DOHH2 (cell line): ENCODE results near the gene UNC50.

Source experiments
- H3F3A ChIP-seq: fragments of 200-600 bp; sonication (generic), shearing (Covaris generic); 2 replicates; pipeline ENCODE4 v1.6.0; 2016; ENCODE audit warnings: antibody characterized with exemption, mild to moderate bottlenecking; ENCODE audit not compliant: control insufficient read depth, insufficient read depth
- H3K27ac ChIP-seq: fragments of 200-600 bp; sonication (generic); 2 replicates; pipeline ENCODE4 v1.5.1; 2014; ENCODE audit warnings: low read depth, mild to moderate bottlenecking, low read length, moderate library complexity
- H3K27me3 ChIP-seq: fragments of 200-600 bp; sonication (generic); 2 replicates; pipeline ENCODE4 v1.6.1; 2014; ENCODE audit warnings: mild to moderate bottlenecking, low read length, mixed read lengths; ENCODE audit not compliant: control insufficient read depth
- H3K36me3 ChIP-seq: fragments of 200-600 bp; sonication (generic); 2 replicates; pipeline ENCODE4 v1.6.1; 2014; ENCODE audit warnings: mild to moderate bottlenecking, low read length, moderate library complexity, mixed read lengths; ENCODE audit not compliant: control insufficient read depth
- H3K4me1 ChIP-seq: fragments of 200-600 bp; sonication (generic); 2 replicates; pipeline ENCODE4 v1.6.1; 2014; ENCODE audit warnings: mild to moderate bottlenecking, low read length, mixed read lengths; ENCODE audit not compliant: control insufficient read depth
- H3K4me2 ChIP-seq: fragments of 200-600 bp; sonication (generic); 2 replicates; pipeline ENCODE4 v1.6.0; 2014; ENCODE audit warnings: mild to moderate bottlenecking, low read length, moderate library complexity
- H3K4me3 ChIP-seq: fragments of 200-600 bp; sonication (generic); 2 replicates; pipeline ENCODE4 v1.5.1; 2014; ENCODE audit warnings: mild to moderate bottlenecking, low read length, mixed read lengths
- H3K79me2 ChIP-seq: fragments of 200-600 bp; sonication (generic); 2 replicates; pipeline ENCODE4 v1.6.1; 2014; ENCODE audit warnings: mild to moderate bottlenecking, low read length, mixed read lengths; ENCODE audit not compliant: control insufficient read depth
- H3K9me2 ChIP-seq: fragments of 200-600 bp; sonication (generic); replicated peaks from 2 replicates; pipeline ENCODE4 v1.6.1; 2014; ENCODE audit warnings: mild to moderate bottlenecking, low read length, mixed read lengths; ENCODE audit not compliant: control insufficient read depth
- H3K9me3 ChIP-seq: fragments of 200-600 bp; sonication (generic); 2 replicates; pipeline ENCODE4 v1.6.1; 2014; ENCODE audit warnings: antibody characterized with exemption, low read length, mixed read lengths; ENCODE audit not compliant: control insufficient read depth, insufficient read depth
- H4K20me1 ChIP-seq: fragments of 200-600 bp; sonication (generic); 2 replicates; pipeline ENCODE4 v1.6.0; 2014; ENCODE audit warnings: low read depth, mild to moderate bottlenecking, antibody characterized with exemption, low read length, moderate library complexity; ENCODE audit not compliant: control insufficient read depth, insufficient read depth
- CTCF ChIP-seq: fragments of 200-600 bp; sonication (generic); IDR thresholded peaks from one replicate; pipeline ENCODE4 v1.5.1; 2014; ENCODE audit warnings: antibody characterized with exemption, mild to moderate bottlenecking, low read depth, low read length; ENCODE audit not compliant: poor library complexity, severe bottlenecking
- EZH2phosphoT487 ChIP-seq: fragments of 200-600 bp; sonication (generic); IDR thresholded peaks from 2 replicates; pipeline ENCODE4 v1.6.1; 2017; ENCODE audit warnings: borderline replicate concordance, mild to moderate bottlenecking, antibody characterized with exemption, low read length, moderate library complexity, mixed read lengths

The UNC50 gene

GRCh38 chr2:98649992-98650375 lies 41.6 kb downstream of the UNC50 start:
- TF ChIP-seq CTCF, result no peak
- TF ChIP-seq EZH2phosphoT487, result no peak
- Histone ChIP-seq H3K4me2 (no peak overlapping the region), H3F3A (no peaks in the 10 kb centered on the region), H3K4me1 (peaks cover 11% of the 10 kb centered on the region), H3K79me2 (no peaks in the 10 kb centered on the region), H3K4me3 (no peak overlapping the region), H3K27me3 (no peaks in the 10 kb centered on the region), H3K9me3 (no peaks in the 10 kb centered on the region), H3K27ac (no peak overlapping the region), H3K9me2 (no peaks in the 10 kb centered on the region), H4K20me1 (no peaks in the 10 kb centered on the region), H3K36me3 (no peaks in the 10 kb centered on the region)

- Histone ChIP-seq H4K20me1 (no peaks in the 10 kb centered on the region), H3K9me3 (no peaks in the 10 kb centered on the region), H3K4me1 (peaks cover 13% of the 10 kb centered on the region), H3K27ac (no peak overlapping the region), H3K4me2 (no peak overlapping the region), H3K79me2 (no peaks in the 10 kb centered on the region), H3K4me3 (no peak overlapping the region), H3K9me2 (no peaks in the 10 kb centered on the region), H3F3A (no peaks in the 10 kb centered on the region), H3K27me3 (no peaks in the 10 kb centered on the region), H3K36me3 (no peaks in the 10 kb centered on the region)
- TF ChIP-seq EZH2phosphoT487 (no peak), CTCF (no peak)
These were observed 42.6 kb downstream of the UNC50 start for GRCh38 chr2:98650998-98651397.

GRCh38 chr2:98654699-98655495 lies 46.5 kb downstream of the UNC50 start:
- Histone ChIP-seq H3K9me3 (no peaks in the 10 kb centered on the region), H3K4me3 (no peak overlapping the region), H3K27me3 (no peaks in the 10 kb centered on the region), H3K36me3 (no peaks in the 10 kb centered on the region), H3K79me2 (no peaks in the 10 kb centered on the region), H3K27ac (no peak overlapping the region), H4K20me1 (no peaks in the 10 kb centered on the region), H3K4me1 (peaks cover 7% of the 10 kb centered on the region), H3K4me2 (no peak overlapping the region), H3F3A (no peaks in the 10 kb centered on the region), H3K9me2 (no peaks in the 10 kb centered on the region)
- TF ChIP-seq EZH2phosphoT487, result no peak
- TF ChIP-seq CTCF, result no peak

- TF ChIP-seq CTCF (no peak), EZH2phosphoT487 (no peak)
- Histone ChIP-seq H3K36me3 (no peaks in the 10 kb centered on the region), H3F3A (no peaks in the 10 kb centered on the region), H3K27me3 (no peaks in the 10 kb centered on the region), H3K27ac (no peak overlapping the region), H3K9me3 (no peaks in the 10 kb centered on the region), H3K9me2 (no peaks in the 10 kb centered on the region), H3K4me2 (no peak overlapping the region), H3K4me3 (no peak overlapping the region), H3K79me2 (no peaks in the 10 kb centered on the region), H3K4me1 (peaks cover 7% of the 10 kb centered on the region), H4K20me1 (no peaks in the 10 kb centered on the region)
These were observed 48.4 kb downstream of the UNC50 start for GRCh38 chr2:98656800-98657199.
